ENCODE results near the gene CLCN3. TPM values are rescaled to one million over a fixed set of nuclear protein-coding genes. Genes with fewer than 3 reads are reported as not detected.

Gene CLCN3
- total and polyA plus RNA-seq, 9 of the 15 experiments (the other 6 are each of a cell fraction or from before 2014, with no cell fraction given), result 12.7 to 60.6 (median 38.5) TPM

DNA sequence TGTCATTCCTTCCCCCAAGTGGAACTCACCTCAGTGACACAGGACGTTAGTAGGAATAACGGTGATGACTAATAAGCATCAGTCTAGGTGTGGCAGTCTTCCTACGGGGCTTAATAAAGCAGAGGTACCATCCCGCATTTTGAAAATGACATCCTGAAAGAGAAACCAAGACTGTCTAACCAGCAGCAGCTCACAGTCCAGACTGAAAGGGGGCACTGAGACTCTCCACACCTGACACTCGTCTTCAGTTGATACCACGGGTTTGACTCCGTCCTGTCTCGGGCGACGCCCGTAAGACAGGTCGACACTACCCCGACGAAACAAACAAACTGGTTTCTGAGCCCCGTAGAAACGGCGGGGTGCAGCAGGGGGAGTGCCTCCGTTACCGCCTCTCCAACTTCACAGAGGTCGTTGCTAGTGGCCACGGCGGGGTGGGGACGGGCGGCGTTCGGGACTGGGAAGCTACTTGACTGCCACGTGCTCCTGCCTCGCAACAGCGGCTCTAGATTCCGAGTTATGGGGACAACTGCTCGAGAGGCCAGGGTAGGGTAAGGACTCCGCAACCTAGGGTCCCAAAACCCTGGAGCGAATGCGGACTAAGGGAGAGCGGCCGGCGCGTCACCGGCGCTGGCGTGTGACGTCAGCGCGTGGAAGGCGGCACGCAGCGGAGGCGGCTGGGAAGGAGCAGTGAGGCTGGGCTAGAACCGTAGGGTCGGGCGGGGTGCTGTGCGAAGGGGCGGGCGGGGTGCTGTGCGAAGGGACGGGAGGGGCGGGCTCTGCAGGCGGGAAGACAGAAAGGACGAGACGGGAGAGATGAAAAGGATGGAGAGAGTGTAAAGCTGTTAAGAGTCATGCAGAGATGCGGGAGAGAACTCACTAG lies 8.1 kb upstream of the CLCN3 start, which contains the start of gene NEK1 (continued):
- TF ChIP-seq CHCHD3 (CRISPR knock-in tag; IDR thresholded peaks at IDR 0.05) (peak; percentile 62; the same call in 1 of the 2 replicates), TGIF2 (CRISPR knock-in tag; IDR thresholded peaks at IDR 0.05) (no peak), CBFA2T2 (conservative IDR thresholded peaks at IDR 0.05) (no peak), STAG1 (CRISPR knock-in tag; IDR thresholded peaks at IDR 0.05; ENCODE audit: borderline replicate concordance) (no peak), RBM34 (IDR thresholded peaks at IDR 0.05; ENCODE audit: borderline replicate concordance, insufficient read depth, low read length) (no peak), ZNF384 (IDR thresholded peaks at IDR 0.05; ENCODE audit: low read depth, low read length) (no peak), SMARCA4 (IDR thresholded peaks at IDR 0.05) (0 out of 2 replicates have a peak, but pooled peaks have one; percentile 19), PTTG1 (tag; IDR thresholded peaks at IDR 0.05; ENCODE audit: low read depth) (no peak), ZNF239 (CRISPR knock-in tag; IDR thresholded peaks at IDR 0.05) (no peak), CC2D1A (IDR thresholded peaks at IDR 0.05) (0 out of 2 replicates have a peak, but pooled peaks have one; percentile 36), LCOR (CRISPR knock-in tag; IDR thresholded peaks at IDR 0.05) (0 out of 2 replicates have a peak, but pooled peaks have one; percentile 74), RAD51 (IDR thresholded peaks at IDR 0.05; ENCODE audit: borderline replicate concordance, low read depth) (peak; percentile 17; the same call in 1 of the 2 replicates), SNRNP70 (optimal IDR thresholded peaks at IDR 0.05; ENCODE audit: low read depth, low read length) (no peak), POLR3G (IDR thresholded peaks at IDR 0.05; ENCODE audit: extremely low read depth, insufficient read length, insufficient replicate concordance) (no peak), BCL6 (CRISPR knock-in tag; IDR thresholded peaks at IDR 0.05) (no peak)
- TF ChIP-seq, protein P1, sequence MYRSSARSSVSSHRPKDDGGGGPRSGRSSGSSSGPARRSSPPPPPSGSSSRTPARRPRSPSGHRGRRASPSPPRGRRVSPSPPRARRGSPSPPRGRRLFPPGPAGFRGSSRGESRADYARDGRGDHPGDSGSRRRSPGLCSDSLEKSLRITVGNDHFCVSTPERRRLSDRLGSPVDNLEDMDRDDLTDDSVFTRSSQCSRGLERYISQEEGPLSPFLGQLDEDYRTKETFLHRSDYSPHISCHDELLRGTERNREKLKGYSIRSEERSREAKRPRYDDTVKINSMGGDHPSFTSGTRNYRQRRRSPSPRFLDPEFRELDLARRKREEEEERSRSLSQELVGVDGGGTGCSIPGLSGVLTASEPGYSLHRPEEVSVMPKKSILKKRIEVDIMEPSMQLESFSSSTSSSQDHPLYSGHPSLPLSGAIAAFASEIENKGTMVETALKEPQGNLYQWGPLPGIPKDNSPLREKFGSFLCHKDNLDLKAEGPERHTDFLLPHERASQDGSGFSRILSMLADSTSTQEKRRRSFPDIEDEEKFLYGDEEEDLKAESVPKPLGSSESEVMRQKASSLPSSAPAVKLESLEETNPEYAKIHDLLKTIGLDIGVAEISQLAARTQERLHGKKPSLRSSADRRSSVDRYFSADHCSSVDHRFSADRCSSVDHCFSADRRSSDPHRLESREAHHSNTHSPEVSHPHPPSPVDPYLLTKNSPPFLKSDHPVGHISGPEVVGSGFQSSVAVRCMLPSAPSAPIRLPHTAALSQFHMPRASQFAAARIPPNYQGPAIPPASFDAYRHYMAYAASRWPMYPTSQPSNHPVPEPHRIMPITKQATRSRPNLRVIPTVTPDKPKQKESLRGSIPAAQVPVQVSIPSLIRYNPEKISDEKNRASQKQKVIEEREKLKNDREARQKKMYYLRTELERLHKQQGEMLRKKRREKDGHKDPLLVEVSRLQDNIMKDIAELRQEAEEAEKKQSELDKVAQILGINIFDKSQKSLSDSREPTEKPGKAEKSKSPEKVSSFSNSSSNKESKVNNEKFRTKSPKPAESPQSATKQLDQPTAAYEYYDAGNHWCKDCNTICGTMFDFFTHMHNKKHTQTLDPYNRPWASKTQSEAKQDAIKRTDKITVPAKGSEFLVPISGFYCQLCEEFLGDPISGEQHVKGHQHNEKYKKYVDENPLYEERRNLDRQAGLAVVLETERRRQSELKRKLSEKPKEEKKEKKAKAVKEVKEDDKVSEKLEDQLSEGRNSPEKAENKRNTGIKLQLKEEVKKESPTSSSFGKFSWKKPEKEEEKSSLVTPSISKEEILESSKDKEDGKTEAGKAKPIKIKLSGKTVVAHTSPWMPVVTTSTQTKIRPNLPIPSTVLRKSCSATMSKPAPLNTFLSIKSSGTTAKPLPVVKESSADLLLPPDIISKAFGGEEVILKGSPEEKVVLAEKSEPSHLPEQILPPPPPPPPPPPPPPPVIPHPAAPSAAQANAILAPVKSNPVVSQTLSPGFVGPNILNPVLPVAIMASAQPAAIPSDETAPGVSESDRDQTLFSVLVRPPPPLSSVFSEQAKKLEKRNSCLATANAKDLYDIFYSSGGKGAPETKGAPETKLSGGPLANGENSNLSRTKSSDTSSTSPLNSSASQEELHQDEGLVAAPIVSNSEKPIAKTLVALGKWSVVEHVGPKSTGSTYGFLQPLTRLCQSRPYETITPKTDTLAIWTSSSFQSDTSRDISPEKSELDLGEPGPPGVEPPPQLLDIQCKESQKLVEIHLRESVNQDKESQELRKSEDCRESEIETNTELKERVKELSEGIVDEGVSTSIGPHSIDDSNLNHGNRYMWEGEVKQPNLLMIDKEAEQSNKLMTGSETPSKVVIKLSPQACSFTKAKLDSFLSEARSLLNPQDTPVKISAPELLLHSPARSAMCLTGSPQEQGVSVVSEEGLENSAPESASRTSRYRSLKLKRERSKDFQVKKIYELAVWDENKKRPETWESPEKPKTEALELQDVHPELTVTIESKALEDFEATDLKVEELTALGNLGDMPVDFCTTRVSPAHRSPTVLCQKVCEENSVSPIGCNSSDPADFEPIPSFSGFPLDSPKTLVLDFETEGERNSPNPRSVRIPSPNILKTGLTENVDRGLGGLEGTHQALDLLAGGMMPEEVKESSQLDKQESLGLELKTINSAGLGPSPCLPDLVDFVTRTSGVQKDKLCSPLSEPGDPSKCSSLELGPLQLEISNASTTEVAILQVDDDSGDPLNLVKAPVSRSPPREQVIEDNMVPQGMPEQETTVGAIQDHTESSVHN (IDR thresholded peaks at IDR 0.05; ENCODE audit: borderline replicate concordance in 1 of 2, low read depth in 1 of 2), result no peak
- TF ChIP-seq, protein P2, sequence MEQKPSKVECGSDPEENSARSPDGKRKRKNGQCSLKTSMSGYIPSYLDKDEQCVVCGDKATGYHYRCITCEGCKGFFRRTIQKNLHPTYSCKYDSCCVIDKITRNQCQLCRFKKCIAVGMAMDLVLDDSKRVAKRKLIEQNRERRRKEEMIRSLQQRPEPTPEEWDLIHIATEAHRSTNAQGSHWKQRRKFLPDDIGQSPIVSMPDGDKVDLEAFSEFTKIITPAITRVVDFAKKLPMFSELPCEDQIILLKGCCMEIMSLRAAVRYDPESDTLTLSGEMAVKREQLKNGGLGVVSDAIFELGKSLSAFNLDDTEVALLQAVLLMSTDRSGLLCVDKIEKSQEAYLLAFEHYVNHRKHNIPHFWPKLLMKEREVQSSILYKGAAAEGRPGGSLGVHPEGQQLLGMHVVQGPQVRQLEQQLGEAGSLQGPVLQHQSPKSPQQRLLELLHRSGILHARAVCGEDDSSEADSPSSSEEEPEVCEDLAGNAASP (IDR thresholded peaks at IDR 0.05), result no peak
- TF ChIP-seq, protein P3, sequence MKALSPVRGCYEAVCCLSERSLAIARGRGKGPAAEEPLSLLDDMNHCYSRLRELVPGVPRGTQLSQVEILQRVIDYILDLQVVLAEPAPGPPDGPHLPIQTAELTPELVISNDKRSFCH (CRISPR knock-in tag; IDR thresholded peaks at IDR 0.05), result no peak
- TF ChIP-seq, protein P3 (tag; IDR thresholded peaks at IDR 0.05), result no peak

Measured in K562 (cell line).